NCI-H128 (cell line): ENCODE results near the gene CLCNKB.

Experiments used
- DNase-seq: peaks from one replicate; lab custom pipeline; 2025; ENCODE audit not compliant: unreplicated experiment; lab: John Stamatoyannopoulos, UW

Gene CLCNKB

DNA sequence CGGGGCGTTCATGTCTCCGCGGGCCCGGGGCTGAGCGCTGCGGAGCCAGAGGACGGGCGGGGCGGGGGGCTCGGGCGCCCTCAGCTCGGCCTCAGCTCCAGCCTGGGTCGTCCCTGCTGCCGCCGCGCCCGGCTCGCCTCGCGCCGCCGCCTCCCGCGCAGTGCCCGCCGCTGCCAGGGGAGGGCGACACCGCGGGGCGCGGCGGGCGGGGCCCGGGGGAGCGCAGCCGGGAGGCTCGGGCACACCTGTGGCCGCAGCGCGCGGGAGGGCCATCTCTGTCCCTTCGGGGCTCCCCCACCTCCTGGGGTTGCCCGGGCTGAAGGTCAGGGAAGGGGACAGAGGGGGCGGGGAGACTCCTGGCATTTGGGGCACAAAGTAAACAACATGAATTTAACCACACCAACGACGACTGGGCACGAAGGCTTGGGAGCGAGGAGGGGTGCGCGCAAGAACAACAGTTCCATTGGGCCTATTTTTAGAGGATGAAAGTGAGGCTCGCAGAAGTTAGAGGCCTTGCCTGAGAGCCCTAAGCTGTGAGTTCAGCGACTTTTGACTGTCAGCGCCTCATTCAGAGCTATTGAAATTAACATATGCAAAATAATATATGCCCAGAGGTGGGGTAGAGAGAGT is 30.0 kb downstream of the CLCNKB start, which contains the start of gene FAM131C:
Gene FAM131C, minus strand, starts transcription at position 162 of the 630 bp plus-strand sequence. CDS start 209 bp downstream, outside the sequence.
- DNase-seq, result no peak

GRCh38 chr1:16074217-16074616 is 30.6 kb downstream of the CLCNKB start:
- no peak for DNase-seq

DNA sequence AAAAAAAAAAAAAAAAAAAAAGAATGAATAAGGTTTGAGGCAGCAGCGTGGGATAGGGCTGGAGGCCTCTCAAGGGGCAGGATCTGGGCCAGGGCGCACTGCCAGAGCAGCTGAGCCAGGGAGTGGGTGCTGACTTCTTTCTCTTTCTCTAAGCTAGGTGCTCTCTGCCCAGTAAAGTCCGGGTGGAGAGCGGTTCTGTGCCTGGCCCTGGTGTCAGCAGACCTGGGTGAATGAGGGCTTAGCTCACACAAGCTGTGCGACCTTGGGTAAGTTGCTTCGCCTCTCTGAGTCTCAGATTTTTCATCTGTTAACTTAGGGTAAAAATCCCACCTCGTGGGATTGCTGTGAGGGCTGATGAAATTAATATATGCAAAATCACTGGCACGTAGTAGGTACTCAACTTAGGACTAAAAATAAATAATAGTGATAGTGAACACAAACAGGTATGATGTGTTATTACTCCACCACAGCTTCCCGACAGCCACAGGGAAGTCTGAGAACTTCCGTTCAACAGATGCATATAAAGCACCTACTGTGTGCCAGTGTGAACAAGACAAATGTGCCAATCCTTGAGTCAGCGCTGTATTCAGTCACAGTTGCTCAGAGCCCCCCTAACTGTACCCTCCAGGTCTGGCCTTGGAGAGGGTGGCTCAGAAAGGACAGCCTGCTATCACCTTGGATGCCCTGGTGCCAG is 31.9 kb downstream of the CLCNKB start:
- no peak for DNase-seq

GRCh38 chr1:16076031-16076864 is 32.7 kb downstream of the CLCNKB start:
- DNase-seq, result no peak

DNA sequence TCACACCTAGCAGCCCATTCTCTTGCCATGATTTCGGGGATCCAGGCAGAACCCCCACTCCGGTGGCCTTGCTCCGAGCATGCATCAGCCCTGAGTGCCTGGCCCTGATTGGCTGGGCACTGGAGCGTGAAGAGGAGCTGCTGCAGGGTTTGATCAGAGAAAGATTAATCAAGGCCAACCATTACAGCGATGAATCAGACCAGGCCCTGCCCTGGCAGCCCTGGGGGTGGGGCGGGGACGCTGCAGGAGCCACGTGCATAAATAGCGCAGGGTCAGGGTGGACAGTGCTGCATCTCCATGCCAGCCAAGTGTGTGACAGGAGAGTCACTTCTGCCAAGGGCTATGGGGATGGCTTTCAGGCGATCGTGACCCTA is 33.3 kb downstream of the CLCNKB start:
- no peak for DNase-seq

- no peak for DNase-seq
These were observed 34.0 kb downstream of the CLCNKB start for GRCh38 chr1:16077406-16078245.

GRCh38 chr1:16078925-16079656 is 35.5 kb downstream of the CLCNKB start:
- DNase-seq, result peak; percentile 60

GRCh38 chr1:16080422-16081150 is 37.0 kb downstream of the CLCNKB start:
- no peak for DNase-seq

DNA sequence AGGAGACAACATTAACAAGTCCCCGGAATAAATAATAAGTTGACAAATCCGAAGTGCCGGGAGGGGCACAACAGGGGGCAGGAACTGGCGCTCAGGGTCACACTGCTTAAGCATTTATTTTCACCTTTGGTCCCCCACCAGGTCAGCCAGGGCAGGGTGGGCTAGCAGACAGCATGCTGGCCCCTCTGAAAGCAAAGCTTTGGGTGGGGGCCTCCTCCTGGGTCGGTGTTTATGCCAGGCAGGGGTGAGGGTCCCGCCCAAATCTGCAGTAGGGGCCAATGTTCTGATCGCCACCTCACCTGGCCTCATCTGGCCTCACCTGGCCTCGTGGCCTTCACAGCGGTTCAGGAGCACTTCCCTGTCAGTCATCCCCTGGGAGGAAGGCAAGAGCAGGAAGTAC is 38.1 kb downstream of the CLCNKB start:
- no peak for DNase-seq

DNA sequence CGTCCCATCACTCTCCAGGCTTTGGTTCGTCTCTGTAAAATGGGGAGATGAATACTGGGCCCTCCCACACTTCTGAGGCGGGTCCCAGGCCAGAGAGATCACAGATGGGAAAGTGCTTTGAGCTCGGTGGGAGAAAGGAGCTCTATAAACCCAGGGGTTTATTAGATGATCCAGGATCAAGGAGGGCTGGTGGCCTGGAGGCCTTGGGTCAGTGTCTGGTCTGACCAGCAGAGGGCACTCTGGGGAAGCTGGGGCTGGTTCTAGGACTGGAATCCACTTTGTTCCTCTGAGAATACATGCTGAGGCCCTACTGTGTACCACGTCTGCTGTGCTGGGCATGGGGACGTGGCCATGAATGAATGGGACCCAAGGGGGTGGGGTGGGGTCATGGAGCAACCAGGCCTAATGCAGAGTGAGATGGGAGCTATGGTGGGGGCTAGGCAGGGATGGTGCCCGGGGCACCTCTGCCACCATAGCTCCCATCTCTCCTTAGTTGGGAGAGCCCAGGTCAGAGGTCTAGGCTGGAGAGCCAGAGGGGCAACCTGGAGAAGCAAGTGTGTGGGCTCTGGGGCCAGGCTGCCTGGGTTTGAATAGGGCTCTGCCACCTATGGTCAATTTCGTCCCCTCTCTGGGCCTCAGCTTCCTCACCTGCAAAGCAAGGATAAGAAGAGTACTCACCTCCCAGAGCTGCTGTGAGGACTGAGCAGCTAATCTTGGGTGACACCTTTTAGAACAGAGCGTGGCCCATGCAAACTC is 38.9 kb downstream of the CLCNKB start:
- DNase-seq, result peak; percentile 36

DNA sequence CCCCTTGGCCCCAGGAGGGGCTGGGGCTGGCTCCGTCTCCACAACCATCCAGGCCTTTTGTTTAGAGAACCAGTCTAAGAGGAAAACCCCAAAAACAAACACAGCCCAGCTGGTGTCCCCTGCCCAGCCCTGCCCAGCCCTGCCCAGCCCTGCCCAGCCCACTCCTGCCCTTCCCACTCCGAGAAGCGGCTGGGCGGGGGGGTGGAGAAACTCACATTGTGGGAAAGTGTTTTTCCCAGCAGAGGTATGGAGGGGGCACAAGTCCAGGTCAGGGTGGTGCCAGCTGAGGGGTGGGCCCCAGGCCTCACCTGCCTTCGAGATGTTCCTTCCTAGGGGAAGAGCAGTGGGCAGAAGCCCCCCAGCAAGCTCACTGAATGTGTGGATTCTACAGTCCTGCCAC is 39.9 kb downstream of the CLCNKB start:
- no peak for DNase-seq

DNA sequence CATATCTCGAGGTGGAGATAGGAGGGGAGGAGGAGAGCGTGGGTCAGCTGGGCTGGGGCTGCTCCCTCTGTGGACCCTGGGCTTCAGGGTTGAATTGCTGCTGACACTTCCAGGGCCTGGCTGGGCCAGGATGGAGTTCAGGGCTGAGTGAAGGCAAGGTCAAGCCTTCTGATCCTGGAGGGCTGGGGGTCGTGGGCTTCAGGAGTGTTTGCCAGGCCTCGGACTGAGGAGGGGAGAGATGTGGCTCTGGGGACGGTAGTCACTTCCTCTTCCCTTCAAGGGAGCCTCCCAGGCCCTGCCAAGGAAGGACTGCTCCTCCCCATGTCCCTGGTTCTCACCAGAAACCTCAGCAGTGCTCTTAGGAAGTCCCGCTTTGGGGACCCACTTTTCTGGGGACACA is 41.9 kb downstream of the CLCNKB start:
- no peak for DNase-seq

DNA sequence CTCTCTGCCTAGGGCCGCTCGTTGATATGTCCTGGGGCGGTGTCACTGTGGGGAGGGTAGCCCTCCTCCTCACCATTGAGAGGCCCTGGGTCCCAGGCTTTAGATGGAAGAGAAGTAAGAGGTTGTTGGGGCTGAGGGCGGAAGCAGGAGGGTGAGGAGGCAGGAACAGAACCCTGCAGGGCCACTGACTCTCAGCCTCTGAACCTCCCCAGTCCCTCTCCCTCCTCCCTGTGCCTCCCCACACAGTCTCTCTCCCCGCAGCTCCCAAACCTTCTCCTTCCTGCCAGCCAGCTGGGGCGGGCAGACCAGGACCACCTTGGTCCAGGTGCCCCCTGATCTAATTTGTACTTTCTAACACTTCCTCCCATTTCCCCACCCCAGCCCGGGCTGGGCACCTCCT is 44.2 kb downstream of the CLCNKB start:
- DNase-seq, result no peak

- DNase-seq, result no peak
These were observed 44.8 kb downstream of the CLCNKB start for GRCh38 chr1:16088351-16088911.

- no peak for DNase-seq
These were observed 45.4 kb downstream of the CLCNKB start for GRCh38 chr1:16088996-16089395.

- no peak for DNase-seq
These were observed 46.7 kb downstream of the CLCNKB start for GRCh38 chr1:16090076-16090826.

- DNase-seq, result no peak
These were observed 47.7 kb downstream of the CLCNKB start for GRCh38 chr1:16091296-16091695.
